Measurements from ENCODE around the gene TRIM65.

TRIM65 gene

DNA sequence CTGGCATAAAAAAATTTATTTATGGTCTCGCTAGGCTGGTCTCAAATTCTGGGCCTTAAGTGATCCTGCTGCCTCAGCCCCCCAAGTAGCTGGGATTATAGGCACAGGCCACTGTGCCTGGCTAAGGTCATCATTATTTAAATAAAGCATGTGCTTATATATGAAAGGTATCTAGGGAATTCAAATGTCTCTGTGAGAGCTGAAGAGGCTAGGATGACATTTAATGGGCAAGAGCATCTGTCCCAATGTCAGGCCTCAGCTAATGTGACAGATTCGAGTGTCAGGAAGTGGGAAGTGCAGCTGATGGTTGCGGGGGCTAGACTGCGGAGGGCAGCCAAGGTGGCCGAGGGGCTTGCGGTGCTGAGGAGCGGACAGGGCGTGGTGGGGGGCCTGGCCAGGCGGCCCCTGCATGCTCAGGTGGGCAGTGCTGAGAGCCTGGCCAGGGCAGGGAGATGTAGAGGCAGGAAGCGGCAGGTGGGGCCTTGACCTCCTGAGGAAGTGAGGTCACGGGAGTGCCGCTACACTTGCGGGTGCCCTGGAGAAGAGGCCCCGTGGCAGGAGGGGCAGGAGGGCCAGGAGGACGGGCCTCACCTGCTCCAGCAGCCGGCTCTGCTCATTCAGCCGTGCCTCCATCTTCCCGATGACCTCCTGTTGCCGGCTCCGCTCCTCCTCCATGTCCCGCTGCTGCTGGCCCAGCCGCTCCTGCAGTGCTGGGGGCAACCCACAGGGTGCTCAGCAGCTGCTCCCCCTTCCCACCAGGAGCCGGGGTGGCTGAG, 20.6 kb upstream of the TRIM65 start:
- peak; percentile 100 for DNase-seq

DNA sequence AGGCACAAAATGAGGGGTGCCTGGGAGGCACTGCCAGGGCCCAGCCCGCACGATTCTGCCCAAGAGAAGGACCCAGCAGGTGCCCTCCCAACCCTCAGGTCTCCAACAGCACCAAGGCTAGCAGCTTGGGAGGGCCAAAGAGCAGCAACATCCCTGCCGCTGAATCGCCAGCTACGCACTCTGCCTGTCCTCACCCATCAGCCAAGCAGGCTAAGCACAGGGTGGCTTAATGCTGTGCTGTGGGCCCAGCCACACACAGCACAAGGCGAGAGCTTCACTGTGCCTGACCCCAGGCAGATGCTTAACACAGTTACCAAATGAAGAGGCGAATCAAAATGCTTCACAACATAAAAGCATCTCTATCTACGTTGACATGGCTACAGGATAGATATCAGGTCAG, 18.5 kb upstream of the TRIM65 start:
- DNase-seq: no peak

DNA sequence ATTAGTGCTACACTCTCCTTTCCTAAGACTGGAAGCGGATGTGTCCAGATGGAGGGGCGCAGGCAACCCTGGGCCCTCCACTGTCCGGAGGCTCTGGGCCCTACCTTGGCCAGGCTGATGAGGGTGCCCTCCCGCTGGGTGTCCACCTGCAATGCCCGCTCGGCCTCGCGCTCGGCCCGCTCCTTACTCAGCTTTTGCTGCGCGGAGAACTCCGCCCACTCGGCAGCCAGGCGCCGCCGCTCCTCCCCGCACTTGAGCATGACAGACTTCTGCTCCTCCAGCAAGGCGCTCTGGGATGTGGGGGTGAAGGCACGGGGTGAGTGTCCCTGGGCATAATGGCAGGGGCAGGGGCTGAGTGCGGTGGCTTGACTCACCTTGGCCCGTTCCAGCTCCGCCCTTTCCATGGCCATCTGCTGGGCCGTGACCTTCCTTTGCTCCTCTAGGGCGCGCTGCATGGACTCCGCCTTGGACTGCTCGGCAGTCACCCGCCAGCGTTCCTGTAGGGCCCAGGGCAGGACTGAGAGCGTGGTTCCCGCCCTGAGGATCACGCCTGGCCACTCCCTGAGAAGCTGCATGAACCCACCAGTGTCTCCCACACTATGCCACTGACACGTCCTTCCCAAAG, 18.0 kb upstream of the TRIM65 start:
- no peak for DNase-seq

DNA sequence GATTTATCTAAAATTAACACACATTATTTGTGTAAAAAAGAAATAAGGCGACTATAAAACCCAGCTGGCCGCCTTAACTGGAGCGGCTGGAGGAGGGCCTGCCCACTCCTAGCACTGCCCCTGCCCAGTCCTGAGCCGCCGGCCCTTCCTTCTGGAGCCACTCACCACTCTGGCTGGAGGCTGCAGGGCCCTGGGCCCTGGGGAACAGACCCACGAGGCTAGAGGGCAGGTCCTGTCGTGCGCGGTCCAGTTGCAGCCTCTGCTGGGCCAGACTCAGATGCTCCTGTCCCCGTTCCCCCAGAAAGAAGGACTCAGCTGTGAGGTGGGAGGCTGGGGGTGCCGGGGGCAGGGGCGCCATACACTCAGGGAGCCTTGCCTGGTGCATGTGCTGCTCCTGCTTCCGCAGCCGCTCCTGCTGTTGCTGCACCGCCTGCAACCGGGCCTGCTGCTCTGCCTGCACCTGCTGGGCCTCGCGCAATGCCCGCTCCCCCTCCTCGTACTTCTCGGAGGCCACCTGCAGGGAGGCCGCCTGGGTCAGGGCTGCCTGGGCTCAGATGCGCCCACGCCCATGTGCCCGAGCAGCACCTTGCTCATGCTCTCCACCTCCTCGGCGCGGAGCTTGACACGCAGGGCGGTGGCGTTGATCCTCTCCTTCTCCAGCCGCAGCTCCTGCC, 16.9 kb upstream of the TRIM65 start:
- DNase-seq: no peak

DNA sequence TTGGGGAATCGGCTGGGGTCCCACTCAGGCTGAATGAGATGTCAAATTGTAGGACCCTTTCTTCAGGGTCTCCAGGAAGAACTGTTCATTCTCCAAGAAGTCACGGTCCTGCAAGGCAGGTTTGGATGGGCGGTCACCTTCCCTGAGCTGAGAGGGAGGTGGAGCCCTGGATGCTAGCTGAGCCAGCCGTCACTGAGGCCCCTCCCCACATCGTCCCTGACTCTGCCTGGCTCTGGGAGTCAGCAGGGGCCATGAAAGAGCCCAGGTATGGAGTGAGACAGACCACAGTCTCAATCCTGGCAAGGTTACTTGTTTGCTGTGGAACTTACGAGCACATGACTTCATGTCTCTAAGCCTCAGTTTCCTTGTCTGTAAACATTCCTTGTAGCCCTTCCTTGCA, 13.9 kb upstream of the TRIM65 start:
- no peak for DNase-seq

DNA sequence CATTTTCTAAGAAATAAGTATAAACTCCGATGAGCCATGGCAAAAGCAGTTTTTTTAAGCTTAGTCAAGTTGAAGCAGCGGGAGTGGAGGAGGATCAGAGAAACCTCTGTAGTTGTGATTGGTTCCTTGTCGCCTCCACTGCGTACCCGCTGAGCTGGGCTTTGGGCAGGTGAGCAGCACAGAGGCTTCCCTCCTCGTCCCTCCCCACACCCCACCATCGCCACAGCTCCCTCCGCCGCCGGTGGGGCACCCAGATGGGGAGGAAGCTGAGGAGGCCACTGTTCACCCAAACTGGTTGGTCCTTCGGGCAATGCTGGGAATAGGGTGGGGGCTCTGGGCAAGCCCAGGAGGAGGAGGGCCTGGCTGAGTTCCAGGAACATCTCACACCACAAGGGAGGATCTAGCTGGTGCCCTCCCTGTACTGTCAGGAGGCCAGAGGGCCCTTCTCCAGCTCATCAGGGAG, 13.1 kb upstream of the TRIM65 start:
- DNase-seq: peak; percentile 34

DNA sequence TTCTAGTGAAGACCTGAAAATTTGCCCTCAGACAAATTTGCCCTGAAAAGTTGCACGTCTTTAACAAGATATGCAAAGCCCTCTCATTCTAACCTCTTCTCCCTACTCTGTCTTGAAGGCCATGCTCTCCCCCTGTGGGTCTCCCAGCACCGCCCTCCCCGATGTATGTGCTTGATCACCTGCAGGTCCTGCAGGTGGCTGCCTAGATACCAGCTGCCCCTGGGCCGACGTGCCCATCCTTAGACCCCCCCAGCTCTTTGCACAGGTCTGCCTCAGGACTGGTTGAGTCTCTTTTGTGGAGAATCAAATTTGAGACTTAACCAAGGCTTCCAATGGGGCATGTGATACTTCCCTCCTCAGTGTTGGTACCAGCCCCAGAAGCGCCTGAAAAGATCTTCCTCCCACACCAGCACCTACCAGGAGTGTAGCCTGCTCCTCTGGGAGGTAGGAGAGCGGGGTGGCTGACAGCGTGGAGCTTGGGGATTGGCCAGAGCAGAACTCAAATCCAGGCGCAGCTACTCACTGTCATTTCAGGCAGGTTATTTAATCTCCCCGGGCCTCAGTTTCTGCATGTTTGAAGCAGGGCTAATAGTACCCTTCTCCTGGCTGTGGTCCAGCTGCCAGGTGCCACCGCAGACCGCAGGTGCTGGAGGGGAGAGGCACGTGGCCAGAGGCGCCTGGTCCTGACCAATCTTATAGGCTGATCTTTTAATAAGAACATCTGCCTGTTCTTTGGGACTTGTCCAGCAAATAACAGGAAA, 12.5 kb upstream of the TRIM65 start:
- DNase-seq: no peak

DNA sequence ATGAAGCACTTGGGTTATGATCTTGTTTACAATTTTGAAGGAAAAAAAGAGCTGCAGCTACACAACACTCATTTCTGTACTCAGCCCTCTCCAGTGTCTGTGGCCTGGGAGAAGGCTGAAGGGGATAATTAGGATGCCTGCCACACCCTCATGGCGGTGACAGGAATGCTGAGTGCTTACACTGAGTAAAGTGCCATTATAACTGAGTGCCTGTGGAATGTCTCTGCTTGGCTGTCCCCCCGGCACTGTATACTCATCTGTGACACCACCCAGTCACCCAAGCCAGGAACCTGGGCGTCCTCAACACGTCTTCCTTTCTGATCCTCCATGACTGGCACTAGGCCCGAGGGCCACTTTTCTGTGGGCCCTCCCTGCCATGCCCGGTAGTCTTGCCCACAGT, 11.4 kb upstream of the TRIM65 start:
- DNase-seq: no peak

DNA sequence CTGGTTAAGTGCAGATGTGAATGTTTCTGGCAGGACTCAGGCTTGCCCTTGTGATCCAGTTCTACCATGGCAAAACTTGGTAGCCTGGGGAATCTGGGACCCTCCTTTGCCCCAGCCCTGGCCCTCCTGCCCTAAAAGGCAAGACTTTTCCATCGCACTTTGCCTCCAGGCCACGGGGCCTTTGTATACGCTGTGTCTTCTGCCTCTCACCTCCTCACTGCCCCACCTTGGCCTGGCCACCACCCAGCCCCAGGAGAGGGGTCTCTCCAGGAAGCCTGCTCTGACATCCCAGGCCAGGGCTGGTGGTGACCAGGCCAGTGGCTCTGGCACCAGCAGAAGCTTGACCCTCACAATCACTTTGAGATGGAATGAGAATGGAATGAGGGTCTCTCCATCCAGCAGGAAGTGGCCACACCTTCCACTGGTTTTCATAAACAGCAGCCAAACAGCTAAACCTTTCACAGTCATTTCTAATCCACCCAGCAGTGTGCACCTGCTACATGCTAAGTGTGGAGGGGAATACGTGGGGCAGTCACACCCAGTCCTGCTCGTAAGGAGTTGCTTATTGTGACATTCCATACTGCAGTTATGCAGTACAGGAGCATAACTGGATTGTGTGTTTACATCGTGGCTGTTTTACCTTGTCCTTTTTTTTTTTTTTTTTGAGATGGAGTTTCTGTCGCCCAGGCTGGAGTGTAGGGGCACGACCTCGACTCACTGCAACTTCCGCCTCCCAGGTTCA, 9.6 kb upstream of the TRIM65 start:
- DNase-seq: no peak

DNA sequence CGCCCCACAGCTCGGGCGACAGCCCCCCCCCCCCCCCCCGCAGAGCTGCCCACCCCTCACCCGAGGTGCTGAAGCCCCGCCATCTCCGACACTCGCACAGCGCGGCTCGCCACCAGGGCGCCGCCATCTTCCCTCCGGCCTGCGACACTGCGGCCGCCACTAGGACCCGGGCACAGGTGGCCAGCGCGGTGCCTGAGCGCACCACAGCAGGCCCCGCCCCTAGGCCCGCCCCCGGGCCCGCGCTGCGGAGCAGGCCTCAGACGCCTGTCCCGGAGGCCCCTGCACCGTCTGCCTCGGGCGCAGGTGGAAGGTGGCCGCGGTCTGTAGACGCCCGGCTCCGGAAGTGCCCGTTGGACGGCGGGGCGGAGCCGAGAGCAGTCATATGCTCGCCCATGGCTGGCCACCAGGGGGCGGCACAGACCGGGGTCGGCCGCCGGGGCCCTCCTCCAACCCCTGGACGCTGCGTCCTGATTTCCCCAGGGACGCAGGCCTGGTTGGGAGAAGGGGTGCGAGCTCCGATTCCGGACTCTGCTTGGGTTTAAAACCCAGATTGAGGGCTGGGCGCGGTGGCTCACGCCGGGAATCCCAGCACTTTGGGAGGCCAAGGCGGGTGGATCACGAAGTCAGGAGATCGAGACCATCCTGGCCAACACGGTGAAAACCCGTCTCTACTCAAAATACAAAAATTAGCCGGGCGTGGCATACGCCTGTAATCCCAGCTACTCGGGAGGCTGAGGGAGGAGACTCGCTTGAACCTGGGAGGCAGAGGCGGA, 8.2 kb upstream of the TRIM65 start, which contains the start of gene MRPL38:
TSS of gene MRPL38 (minus strand) at position 136 of the 773 bp plus-strand sequence. CDS start at position 127, 9 bp downstream.
- DNase-seq: peak; percentile 92

DNA sequence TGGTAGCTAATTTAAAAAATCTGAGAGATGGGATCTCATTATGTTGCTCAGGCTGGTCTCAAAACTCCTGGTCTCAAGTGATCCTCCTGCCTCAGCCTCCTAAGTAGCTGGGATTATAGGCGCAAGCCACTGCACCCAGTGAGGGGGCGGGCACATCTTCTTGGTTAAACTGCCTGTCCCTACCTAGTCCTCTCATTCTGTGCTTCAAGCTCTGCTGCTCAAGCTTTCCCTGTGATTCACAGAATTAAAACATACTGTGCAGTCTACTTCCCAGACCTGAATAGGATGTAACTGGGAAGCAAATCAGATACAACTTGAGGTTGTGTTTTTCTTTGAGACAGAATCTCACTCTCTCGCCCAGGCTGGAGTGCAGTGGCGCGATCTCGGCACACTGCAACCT, 5.7 kb upstream of the TRIM65 start:
- DNase-seq: no peak

DNA sequence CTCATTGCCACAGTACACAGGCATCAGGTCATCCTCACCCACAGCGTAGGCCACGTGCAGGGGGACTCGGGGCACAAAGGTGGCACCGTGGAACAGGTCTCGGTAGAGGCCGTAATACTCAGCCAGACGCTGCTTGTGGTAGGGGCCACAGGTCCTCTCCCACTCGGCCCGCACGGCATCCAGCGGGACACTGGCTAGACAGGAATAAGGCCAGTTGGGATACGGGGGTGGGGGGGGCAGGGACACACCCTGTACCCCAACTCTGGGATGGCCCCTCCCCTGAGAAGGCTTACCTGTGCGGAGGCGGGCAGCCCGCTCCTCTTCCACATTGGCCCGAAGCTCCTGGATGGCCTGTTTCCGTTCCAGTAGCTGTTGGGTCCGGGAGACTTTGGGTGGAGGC, 5.0 kb upstream of the TRIM65 start:
- DNase-seq: no peak

DNA sequence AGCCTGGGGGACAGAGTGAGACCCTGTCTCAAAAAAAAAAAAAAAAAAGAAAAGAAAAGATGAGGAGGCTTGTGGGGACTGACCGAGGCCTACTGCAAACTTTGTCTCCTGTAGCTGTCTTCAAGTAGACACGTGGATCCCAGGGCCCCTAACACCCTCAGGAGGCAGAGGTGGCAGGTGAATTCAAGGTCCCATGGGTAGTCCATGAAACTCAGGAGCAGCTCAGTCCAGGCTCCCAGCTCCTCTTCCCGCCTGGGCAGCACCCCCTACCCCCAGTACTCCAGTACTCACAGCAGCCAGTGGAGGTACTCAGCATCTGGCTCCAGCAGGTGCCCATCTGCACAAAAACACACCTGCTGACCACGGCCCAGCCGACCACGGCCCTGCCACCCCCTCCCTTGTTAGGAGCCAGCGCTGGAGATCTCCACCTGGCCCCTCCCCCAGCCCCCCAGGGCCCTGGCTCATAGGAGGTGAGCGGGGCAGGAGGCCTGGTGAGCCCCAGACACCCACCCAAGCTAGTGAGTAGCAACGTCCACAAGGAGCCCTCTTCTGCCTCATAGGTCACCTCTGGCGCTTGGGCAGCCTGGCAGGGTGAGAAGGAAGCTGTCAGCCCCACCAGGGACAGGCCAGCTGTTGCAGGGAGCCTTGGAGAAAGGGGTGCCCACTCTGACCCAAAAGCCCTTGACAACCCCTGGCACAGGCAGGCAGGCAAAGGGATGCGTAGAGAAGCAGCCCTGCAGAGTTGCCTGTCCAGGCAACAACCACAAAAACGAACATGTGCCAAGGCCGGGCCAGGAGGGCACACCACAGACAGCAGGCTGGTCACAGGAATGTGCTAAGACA, 4.2 kb upstream of the TRIM65 start:
- no peak for DNase-seq

DNA sequence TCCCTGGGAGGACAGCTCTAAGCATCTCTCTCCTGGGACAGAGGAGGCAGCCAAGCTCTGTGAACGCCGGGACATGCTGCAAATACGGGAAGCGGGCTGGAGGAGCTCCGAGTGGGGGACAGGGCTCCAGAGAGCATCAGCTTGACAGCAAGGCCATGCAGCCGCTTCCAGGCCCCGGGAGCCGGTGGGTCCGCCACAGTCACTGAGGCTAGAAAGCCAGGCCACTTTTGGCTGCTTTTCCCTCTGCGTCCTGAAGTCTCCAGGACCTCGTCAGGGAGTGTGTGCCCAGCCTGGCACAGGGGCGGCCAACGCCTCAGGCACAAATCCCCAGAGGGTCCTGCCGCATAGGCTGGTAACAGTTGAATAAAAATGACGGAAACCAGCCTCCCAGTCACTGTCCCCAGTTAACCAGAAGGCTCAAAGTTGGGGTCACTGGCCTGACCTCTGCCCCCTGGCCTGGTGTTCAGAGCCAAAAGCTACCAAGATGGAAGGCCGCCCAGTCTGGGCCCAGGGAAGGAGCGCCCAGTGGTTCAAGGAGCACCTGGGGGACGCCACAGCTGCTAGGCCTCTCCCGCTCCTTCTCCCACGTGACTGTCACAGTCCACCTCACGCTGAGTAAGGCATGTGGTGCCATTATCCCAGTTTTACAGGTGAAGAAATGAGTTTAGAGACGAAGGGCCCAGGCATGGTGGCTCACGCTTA, 3.2 kb upstream of the TRIM65 start:
- DNase-seq: no peak

DNA sequence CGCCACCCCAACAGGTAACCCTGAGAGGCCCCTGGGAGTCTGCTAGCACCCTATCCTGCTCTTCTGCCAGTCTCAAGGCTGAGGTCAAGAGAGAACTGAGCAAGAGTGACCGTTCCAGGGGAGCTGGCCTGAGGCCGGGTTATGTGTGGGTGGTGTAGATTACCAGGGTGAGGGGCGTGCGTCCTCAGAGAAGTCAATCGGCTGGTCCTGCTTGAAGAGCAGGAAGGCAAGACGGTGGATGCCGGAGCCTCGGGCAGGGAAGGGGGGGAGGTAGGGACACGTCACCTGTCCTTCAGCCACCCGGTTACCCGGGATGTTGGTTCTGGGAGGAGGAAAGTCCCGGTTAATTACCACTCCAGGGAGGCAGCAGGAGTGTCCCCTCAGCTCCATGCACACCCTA, 2.6 kb upstream of the TRIM65 start:
- DNase-seq: no peak

DNA sequence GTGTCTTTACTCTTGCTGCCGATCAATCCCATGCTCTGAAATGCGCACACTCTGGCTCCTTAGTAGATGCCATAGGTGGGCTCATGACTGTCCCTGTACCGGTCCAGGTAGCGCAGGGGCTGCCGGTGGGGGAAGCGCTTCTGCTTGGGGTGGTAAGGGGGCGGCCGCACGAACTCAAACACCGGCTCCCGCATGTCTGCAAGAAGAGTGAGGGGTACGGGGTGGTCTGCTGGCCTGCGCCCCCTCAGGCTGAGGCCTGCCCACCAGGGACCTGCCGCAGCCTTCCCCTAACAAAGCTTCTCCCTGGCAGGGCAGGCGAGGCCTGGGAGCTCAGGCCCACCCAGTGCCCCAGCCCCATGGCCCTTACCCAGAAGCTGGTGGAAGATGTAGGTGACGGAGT, 2.0 kb upstream of the TRIM65 start:
- DNase-seq: no peak

DNA sequence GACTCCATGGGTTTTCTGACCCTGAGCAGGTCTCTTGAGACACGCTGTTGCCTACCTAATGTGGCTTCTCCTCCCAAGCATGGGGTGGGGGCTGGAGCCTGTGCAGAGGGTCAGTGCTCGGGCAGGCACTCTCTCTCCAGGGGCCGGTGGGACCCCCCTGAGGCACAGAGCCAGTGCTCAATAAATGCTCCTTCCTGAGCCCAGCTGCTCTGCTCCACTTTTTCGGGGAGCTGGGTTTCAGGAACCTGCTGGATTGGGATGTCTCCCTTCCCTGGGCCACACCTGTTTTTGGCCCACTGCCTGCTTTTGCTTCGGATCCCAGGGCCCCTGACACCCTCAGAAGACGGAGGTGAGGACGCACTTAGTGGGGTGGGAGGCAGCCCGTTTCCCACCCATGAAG, 1.3 kb upstream of the TRIM65 start:
- no peak for DNase-seq

DNA sequence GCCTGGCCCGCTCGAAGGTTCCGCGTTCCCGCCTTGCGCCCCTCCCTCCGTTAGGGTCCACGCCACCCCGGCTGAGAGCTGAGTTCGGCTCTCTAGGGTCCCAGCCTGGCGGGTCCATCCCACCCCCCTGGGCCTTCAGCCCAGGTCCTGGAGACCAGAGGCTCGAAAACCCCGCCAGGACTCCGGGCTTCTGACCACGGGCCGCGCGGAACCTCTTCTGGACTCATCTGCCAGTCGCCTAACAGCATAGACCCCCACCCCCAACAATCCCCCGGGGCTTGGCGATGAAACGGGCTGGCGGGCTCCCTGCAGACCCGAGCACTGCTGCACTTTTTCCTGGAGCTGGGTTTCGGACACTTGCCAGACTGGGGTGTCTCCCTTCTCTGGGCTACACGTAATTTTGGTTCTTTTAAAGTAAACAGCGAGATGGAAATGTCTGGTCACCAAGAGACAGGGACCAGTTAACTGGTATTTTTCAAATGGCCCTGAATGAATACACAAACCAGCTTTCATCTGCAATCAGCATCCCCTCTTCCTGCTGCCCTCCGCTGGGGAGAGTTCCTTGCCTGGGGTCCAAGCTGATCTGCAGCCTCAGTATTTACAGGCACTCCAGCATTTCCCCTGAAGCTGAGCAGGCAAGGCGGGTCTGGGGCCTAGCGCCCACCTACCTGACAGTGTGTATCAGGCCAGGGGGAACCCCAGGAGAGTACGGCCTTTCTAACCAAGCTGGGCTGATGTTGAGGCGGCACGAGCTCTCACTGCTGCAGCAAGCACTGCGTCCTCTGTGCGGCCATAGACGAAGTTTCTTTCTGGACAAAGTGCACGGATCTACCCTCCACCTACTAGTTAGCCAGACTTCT, 639 bp upstream of the TRIM65 start:
- DNase-seq: no peak
